HG02885 (cell line): ENCODE measurements around the gene TTYH1.
"Not testable (repeated sequence)": the region's sequence is repeated elsewhere in the genome, so short reads cannot be mapped to it uniquely, and the experiment has no call there.

Experiments used
- ATAC-seq: cut with Tn5 transposase; IDR thresholded peaks from one replicate; pipeline ENCODE4 v1.9.1; 2021; ENCODE audit warnings: mild to moderate bottlenecking; ENCODE audit not compliant: unreplicated experiment, poor library complexity

Gene TTYH1

GRCh38 chr19:54436031-54436523 lies 20.8 kb downstream of the TTYH1 start:
- ATAC-seq, result no peak

DNA sequence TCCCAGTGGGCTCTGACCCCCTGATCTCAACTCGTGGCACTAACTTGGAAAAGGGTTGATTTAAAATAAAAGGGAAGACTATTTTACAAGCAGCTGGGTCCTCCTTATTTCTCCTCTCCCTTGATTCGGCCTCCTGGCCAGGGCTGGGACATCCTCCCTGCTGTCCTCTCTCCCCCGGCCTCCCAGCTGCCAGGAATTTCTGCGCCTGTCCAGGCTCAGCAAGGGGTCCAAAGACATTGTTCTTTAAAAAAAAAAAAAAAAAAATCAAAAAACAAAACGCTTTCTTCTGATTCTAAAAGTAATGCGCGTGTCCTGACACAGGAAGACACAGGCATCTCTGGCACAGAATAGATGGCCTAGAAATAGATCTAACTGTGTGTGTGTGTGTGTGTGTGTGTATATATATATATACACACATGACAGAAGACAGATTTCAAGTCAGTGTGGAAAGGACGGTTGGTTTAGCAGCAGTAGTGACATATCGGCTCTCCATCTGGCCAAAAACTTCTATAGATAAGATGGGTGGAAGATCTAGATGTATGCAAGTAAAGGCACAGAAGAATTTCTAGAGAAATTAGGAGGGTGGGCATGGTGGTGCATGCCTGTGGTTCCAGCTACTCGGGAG lies 21.5 kb downstream of the TTYH1 start:
- ATAC-seq, result no peak

GRCh38 chr19:54439174-54439851 lies 24.0 kb downstream of the TTYH1 start:
- no peak for ATAC-seq

- no peak for ATAC-seq
These were observed 25.4 kb downstream of the TTYH1 start for GRCh38 chr19:54440641-54441040.

DNA sequence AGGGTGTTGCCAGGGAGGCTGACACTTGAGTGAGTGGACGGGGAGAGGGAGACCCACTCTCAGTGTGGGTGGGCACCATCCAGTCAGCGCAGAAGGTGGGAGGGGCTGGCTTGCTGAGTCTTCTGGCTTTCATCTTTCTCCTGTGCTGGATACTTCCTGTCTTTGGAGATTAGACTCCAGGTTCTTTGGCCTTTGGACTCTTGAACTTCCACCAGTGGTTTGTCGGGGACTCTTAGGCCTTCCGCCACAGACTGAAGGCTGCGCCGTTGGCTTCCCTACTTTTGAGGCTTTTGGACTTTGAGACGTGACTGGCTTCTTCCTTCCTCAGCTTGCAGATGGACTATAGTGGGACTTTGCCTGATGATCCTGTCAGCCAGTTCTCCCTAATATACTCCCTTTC lies 29.5 kb downstream of the TTYH1 start:
- ATAC-seq, result no peak

GRCh38 chr19:54446349-54446748 lies 31.1 kb downstream of the TTYH1 start:
- ATAC-seq, result not testable (repeated sequence)

GRCh38 chr19:54448040-54448773 lies 32.9 kb downstream of the TTYH1 start:
- peak; percentile 14 for ATAC-seq

GRCh38 chr19:54448774-54449700 lies 33.8 kb downstream of the TTYH1 start, which contains the start of gene LENG8:
Gene LENG8, plus strand, starts transcription at chr19:54449199. Its CDS starts 2,146 bp downstream, at chr19:54451345.
- peak; percentile 90 for ATAC-seq

- no peak for ATAC-seq
These were observed 34.4 kb downstream of the TTYH1 start for GRCh38 chr19:54449701-54450069.

- no peak for ATAC-seq
These were observed 36.1 kb downstream of the TTYH1 start for GRCh38 chr19:54451331-54451871.

- ATAC-seq, result no peak
These were observed 36.7 kb downstream of the TTYH1 start for GRCh38 chr19:54451997-54452396.

- no peak for ATAC-seq
These were observed 37.4 kb downstream of the TTYH1 start for GRCh38 chr19:54452626-54453025.

DNA sequence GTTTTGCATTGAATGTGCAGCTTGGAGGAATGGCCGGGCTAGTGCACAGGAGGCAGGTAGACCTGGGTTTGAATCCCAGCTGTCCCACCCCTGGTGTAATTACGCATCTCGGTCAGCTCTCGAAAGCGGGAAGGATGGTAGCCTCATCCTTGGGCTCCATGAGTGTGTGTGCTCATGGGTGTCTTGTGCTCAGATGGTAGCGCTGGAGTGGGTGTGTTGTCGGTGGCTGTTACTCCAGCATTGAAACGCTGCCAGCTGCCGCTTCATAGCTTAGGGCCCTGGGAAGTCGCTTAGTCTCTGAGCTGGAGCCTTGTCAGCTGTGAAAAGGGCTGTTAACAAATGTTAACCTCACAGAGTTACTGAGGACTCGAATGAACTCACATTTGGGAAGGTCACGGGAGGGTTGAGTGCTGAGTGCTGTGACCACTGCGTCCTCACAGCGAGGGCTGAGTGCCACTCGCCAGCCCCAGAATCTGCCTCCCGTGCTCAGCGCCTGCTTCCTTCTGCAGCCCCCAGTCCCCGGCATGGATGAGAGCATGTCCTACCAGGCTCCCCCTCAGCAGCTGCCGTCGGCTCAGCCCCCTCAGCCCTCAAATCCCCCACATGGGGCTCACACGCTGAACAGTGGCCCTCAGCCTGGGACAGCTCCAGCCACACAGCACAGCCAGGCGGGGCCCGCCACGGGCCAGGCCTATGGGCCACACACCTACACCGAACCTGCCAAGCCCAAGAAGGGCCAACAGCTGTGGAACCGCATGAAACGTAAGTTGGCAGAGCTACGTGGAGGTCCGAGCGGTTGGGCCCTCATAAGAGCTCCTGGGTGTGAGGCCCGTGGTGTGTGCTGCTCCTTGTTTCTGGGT lies 38.9 kb downstream of the TTYH1 start:
- no peak for ATAC-seq

DNA sequence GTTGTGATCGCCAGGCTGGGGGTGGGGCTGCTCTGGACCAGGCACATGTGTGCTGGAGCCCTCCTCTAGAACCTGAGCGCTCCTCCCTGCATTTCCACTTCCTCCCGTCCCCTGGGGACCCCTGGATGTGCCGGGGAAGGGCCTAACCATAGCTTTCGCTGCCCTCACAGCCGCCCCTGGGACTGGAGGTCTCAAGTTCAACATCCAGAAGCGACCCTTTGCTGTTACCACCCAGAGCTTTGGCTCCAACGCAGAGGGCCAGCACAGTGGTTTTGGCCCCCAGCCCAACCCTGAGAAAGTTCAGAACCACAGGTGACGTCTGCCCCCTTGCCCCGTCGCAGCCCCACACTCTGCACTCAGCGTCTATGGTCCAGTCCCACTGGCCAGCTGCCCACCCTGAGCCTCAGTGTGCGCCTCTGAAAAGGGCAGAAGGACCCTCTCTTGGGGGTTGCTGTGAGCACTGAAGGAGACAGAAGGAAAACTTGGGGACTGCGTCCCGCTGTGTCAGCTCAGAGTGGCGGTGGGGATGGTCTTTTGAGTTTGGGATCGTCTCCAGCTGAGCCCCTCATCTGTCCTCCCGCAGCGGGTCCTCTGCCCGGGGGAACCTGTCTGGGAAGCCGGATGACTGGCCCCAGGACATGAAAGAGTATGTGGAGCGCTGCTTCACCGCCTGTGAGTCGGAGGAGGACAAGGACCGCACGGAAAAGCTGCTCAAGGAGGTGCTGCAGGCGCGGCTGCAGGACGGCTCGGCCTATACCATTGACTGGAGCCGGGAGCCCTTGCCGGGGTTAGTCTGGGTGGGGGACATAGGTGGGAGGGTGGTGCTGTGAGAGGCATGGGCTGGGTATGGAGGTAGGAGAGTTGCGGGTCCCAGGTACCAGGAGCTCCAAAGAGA lies 39.8 kb downstream of the TTYH1 start:
- ATAC-seq, result no peak

DNA sequence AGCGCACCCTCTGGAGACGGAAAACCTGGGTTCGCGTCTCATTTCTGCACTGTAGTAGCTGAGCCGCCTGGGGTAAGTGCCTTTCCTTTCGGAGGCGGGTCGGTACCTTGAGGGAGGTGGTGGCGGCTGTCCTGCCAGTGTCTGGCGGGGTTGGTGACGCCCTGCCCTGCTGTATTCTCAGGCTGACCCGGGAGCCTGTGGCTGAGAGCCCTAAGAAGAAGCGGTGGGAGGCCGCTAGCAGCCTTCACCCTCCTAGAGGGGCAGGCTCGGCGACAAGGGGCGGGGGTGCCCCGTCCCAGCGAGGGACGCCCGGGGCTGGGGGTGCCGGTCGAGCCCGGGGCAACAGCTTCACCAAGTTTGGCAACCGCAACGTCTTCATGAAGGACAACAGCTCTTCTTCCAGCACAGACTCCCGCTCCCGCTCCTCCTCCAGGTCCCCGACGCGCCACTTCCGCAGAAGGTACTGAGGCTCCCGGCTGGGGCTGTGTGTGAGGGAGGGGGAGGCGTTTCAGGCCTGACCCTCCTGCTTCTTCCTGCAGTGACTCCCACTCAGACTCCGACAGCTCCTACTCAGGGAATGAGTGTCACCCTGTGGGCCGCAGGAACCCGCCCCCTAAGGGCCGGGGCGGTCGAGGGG lies 40.6 kb downstream of the TTYH1 start:
- ATAC-seq, result no peak

- ATAC-seq, result no peak
These were observed 41.4 kb downstream of the TTYH1 start for GRCh38 chr19:54456423-54457373.
